ENCODE data around the gene ZBTB20.

- TF ChIP-seq CTCF (IDR thresholded peaks at IDR 0.05; ENCODE audit: insufficient read depth, low read length) = no peak
- no peak for TF ChIP-seq POLR2AphosphoS5 (IDR thresholded peaks at IDR 0.05; ENCODE audit: low read depth)
Observed at GRCh38 chr3:114374433-114374990, 772.6 kb downstream of the ZBTB20 start.
